HCT116 (cell line): ENCODE measurements around the gene AKAP9.

ENCODE experiments used
- CEBPB ChIP-seq: IDR thresholded peaks from 2 replicates; pipeline ENCODE4 v1.6.1; 2012; ENCODE audit warnings: low read depth
- EZH2phosphoT487 ChIP-seq: fragments of 200-600 bp; IDR thresholded peaks from 2 replicates; pipeline ENCODE4 v1.6.1; 2018; ENCODE audit warnings: antibody characterized with exemption, borderline replicate concordance
- JUND ChIP-seq: IDR thresholded peaks from 2 replicates; pipeline ENCODE4 v1.6.1; 2012
- POLR2A ChIP-seq: IDR thresholded peaks from 2 replicates; pipeline ENCODE4 v1.7.0; 2011; ENCODE audit warnings: borderline replicate concordance; ENCODE audit not compliant: insufficient read depth, insufficient read length; ENCODE audit errors: extremely low read depth
- POLR2AphosphoS5 ChIP-seq: IDR thresholded peaks from 2 replicates; pipeline ENCODE4 v1.6.1; 2011; ENCODE audit warnings: mild to moderate bottlenecking, low read depth, low read length, moderate library complexity
- RAD21 ChIP-seq: IDR thresholded peaks from 2 replicates; pipeline ENCODE4 v1.6.1; 2012; ENCODE audit warnings: low read depth, mild to moderate bottlenecking
- SIN3A ChIP-seq: IDR thresholded peaks from 2 replicates; pipeline ENCODE4 v1.6.1; 2012; ENCODE audit warnings: low read depth
- SP1 ChIP-seq: IDR thresholded peaks from 2 replicates; pipeline ENCODE4 v1.6.1; 2012; ENCODE audit warnings: low read depth
- YY1 ChIP-seq: IDR thresholded peaks from 2 replicates; pipeline ENCODE4 v1.6.1; 2011; ENCODE audit warnings: low read length, low read depth, moderate library complexity, mild to moderate bottlenecking; ENCODE audit not compliant: insufficient replicate concordance; ENCODE audit errors: extremely low read depth
- ZNF274 ChIP-seq: fragments of 200-500 bp; sonication (Bioruptor generic); IDR thresholded peaks from 2 replicates; pipeline ENCODE4 v1.6.1; 2014; ENCODE audit warnings: mild to moderate bottlenecking, low read depth, low read length, inconsistent platforms
- TF ChIP-seq, protein P1 (sequence below), 3 experiments: fragments of 200-600 bp in 1 of 3; sonication (generic) in 1 of 3; IDR thresholded peaks in 2 of 3; conservative IDR thresholded peaks in 1 of 3; 2 replicates each; pipeline ENCODE4 v1.5.1; 2012 to 2017; ENCODE audit warnings: low read depth in 2 of 3, low read length in 2 of 3, antibody characterized with exemption in 1 of 3, borderline replicate concordance in 1 of 3, control low read depth in 1 of 3, mild to moderate bottlenecking in 1 of 3, mixed read lengths in 1 of 3, mixed run types in 1 of 3, moderate library complexity in 1 of 3; ENCODE audit not compliant: insufficient read depth in 1 of 3
- TF ChIP-seq, protein P2 (sequence below): IDR thresholded peaks from 2 replicates; pipeline ENCODE4 v1.6.1; 2012
- TF ChIP-seq, protein P3 (sequence below): IDR thresholded peaks from 2 replicates; pipeline ENCODE4 v1.6.1; 2011; ENCODE audit warnings: mild to moderate bottlenecking, low read length, moderate library complexity; ENCODE audit not compliant: insufficient replicate concordance; ENCODE audit errors: extremely low read depth

DNA sequence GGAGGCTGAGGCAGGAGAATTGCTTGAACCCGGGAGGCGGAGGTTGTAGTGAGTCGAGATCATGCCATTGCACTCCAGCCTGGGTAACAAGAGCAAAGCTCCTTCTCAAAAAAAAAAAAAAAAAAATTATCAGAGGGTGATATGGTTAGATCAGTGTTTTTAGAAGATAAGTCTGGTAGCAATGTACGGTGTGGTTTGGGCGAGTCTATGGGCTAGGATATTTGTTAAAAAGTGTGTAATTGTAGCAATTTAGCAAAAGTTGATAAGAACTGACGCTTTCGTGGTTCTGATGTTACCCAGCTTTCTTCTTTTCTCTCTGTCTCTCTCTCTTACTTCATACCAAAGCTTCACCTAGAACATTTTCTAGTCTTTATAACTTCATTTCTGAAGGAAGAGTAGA lies 200.5 kb downstream of the AKAP9 start:
- TF ChIP-seq EZH2phosphoT487 (no peak), JUND (no peak), RAD21 (no peak), POLR2AphosphoS5 (no peak), POLR2A (no peak), ZNF274 (no peak), YY1 (no peak), SP1 (no peak), CEBPB (no peak), SIN3A (no peak)
- TF ChIP-seq, protein P1, sequence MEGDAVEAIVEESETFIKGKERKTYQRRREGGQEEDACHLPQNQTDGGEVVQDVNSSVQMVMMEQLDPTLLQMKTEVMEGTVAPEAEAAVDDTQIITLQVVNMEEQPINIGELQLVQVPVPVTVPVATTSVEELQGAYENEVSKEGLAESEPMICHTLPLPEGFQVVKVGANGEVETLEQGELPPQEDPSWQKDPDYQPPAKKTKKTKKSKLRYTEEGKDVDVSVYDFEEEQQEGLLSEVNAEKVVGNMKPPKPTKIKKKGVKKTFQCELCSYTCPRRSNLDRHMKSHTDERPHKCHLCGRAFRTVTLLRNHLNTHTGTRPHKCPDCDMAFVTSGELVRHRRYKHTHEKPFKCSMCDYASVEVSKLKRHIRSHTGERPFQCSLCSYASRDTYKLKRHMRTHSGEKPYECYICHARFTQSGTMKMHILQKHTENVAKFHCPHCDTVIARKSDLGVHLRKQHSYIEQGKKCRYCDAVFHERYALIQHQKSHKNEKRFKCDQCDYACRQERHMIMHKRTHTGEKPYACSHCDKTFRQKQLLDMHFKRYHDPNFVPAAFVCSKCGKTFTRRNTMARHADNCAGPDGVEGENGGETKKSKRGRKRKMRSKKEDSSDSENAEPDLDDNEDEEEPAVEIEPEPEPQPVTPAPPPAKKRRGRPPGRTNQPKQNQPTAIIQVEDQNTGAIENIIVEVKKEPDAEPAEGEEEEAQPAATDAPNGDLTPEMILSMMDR (IDR thresholded peaks at IDR 0.05 in 2 of 3, conservative IDR thresholded peaks at IDR 0.05 in 1 of 3; ENCODE audit: borderline replicate concordance in 1 of 3, insufficient read depth in 1 of 3, low read depth in 2 of 3, low read length in 2 of 3), result no peak
- TF ChIP-seq, protein P2, sequence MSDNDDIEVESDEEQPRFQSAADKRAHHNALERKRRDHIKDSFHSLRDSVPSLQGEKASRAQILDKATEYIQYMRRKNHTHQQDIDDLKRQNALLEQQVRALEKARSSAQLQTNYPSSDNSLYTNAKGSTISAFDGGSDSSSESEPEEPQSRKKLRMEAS, result no peak
- TF ChIP-seq, protein P3, sequence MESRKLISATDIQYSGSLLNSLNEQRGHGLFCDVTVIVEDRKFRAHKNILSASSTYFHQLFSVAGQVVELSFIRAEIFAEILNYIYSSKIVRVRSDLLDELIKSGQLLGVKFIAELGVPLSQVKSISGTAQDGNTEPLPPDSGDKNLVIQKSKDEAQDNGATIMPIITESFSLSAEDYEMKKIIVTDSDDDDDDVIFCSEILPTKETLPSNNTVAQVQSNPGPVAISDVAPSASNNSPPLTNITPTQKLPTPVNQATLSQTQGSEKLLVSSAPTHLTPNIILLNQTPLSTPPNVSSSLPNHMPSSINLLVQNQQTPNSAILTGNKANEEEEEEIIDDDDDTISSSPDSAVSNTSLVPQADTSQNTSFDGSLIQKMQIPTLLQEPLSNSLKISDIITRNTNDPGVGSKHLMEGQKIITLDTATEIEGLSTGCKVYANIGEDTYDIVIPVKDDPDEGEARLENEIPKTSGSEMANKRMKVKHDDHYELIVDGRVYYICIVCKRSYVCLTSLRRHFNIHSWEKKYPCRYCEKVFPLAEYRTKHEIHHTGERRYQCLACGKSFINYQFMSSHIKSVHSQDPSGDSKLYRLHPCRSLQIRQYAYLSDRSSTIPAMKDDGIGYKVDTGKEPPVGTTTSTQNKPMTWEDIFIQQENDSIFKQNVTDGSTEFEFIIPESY, result no peak
